SK-N-SH (cell line): Measurements from ENCODE around the gene TMEM174. TPM values are rescaled to one million over a fixed set of nuclear protein-coding genes. Genes with fewer than 3 reads are reported as not detected.

Experiments
- CTCF ChIA-PET: fragments of 300-600, 350-600 bp; formaldehyde crosslinking; extraction: SDS; loops from one replicate; lab custom pipeline; 2021; lab: Yijun Ruan, JAX
- POLR2A ChIA-PET: fragments of 350-600 bp; sonication (Branson Sonifier 250); formaldehyde crosslinking; extraction: SDS; loops from one replicate; lab custom pipeline; 2020; ENCODE audit warnings: antibody characterized with exemption, inconsistent platforms; lab: Yijun Ruan, JAX
- DNase-seq: peaks from one replicate; pipeline ENCODE4 v3.0.0; 2012
- H2AFZ ChIP-seq: fragments of 200-600 bp; sonication (generic); 2 replicates; pipeline ENCODE4 v1.8.1; 2016; ENCODE audit warnings: antibody characterized with exemption, mild to moderate bottlenecking, low read depth
- H3F3A ChIP-seq: fragments of 200-600 bp; sonication (generic); replicated peaks from 2 replicates; pipeline ENCODE3; 2016; ENCODE audit warnings: antibody characterized with exemption, mild to moderate bottlenecking; ENCODE audit not compliant: insufficient read depth
- H3K27ac ChIP-seq, 2 experiments: fragments of 200-500 bp in 1 of 2; fragments of 200-600 bp in 1 of 2; sonication (Bioruptor generic) in 1 of 2; sonication (generic), shearing (Covaris generic) in 1 of 2; 2 replicates each; pipeline versions ENCODE4 v1.5.1 to v1.6.1; 2014 to 2016; ENCODE audit warnings: low read depth in 2 of 2, inconsistent platforms in 1 of 2, low read length in 1 of 2, mild to moderate bottlenecking in 1 of 2, mixed read lengths in 1 of 2
- H3K27me3 ChIP-seq: fragments of 200-600 bp; sonication (generic), shearing (Covaris generic); 2 replicates; pipeline ENCODE4 v1.6.1; 2016; ENCODE audit warnings: mixed run types; ENCODE audit not compliant: insufficient read depth
- H3K36me3 ChIP-seq, 2 experiments: fragments of 200-500 bp in 1 of 2; fragments of 200-600 bp in 1 of 2; sonication (Bioruptor generic) in 1 of 2; sonication (generic) in 1 of 2; replicated peaks in 1 of 2; 2 replicates each; pipeline versions ENCODE3 to v1.5.1; 2014 to 2016; ENCODE audit warnings: low read length in 1 of 2, mild to moderate bottlenecking in 1 of 2; ENCODE audit not compliant: insufficient read depth in 2 of 2, control insufficient read depth in 1 of 2
- H3K4me1 ChIP-seq, 2 experiments: fragments of 200-500 bp in 1 of 2; fragments of 200-600 bp in 1 of 2; sonication (Bioruptor generic) in 1 of 2; sonication (generic), shearing (Covaris generic) in 1 of 2; 2 replicates each; pipeline versions ENCODE4 v1.5.1 to v1.6.1; 2014 to 2016; ENCODE audit warnings: low read depth in 1 of 2, low read length in 1 of 2, mixed run types in 1 of 2; ENCODE audit not compliant: insufficient read depth in 2 of 2, control insufficient read depth in 1 of 2
- H3K4me2 ChIP-seq: fragments of 200-600 bp; sonication (generic), shearing (Covaris generic); 2 replicates; pipeline ENCODE4 v1.6.1; 2017; ENCODE audit warnings: mixed run types
- H3K4me3 ChIP-seq, 2 experiments: fragments of 200-500 bp in 1 of 2; fragments of 200-600 bp in 1 of 2; sonication (Bioruptor generic) in 1 of 2; sonication (generic), shearing (Covaris generic) in 1 of 2; 2 replicates each; pipeline versions ENCODE4 v1.5.1 to v1.8.1; 2014 to 2016; ENCODE audit warnings: low read depth in 2 of 2, inconsistent platforms in 1 of 2, low read length in 1 of 2, mild to moderate bottlenecking in 1 of 2, mixed read lengths in 1 of 2, moderate library complexity in 1 of 2
- H3K79me2 ChIP-seq: fragments of 200-600 bp; sonication (generic); 2 replicates; pipeline ENCODE4 v1.8.1; 2017; ENCODE audit warnings: mild to moderate bottlenecking; ENCODE audit not compliant: insufficient read depth
- H3K9ac ChIP-seq: fragments of 200-600 bp; sonication (generic); 2 replicates; pipeline ENCODE4 v1.6.1; 2017; ENCODE audit warnings: mixed run types
- H3K9me2 ChIP-seq: fragments of 200-600 bp; sonication (generic); 2 replicates; pipeline ENCODE4 v1.6.1; 2017; ENCODE audit warnings: mixed run types
- H3K9me3 ChIP-seq: fragments of 200-600 bp; sonication (generic); 2 replicates; pipeline ENCODE4 v1.6.1; 2017; ENCODE audit warnings: mixed run types, mild to moderate bottlenecking, moderate library complexity
- H4K20me1 ChIP-seq: fragments of 200-600 bp; sonication (generic); 2 replicates; pipeline ENCODE4 v1.6.1; 2017; ENCODE audit warnings: mild to moderate bottlenecking, mixed run types; ENCODE audit not compliant: insufficient read depth
- CHD2 ChIP-seq: fragments of 150-350 bp; IDR thresholded peaks from 2 replicates; pipeline ENCODE4 v1.6.1; 2018; ENCODE audit warnings: low read length; ENCODE audit not compliant: partially characterized antibody
- ELF1 ChIP-seq: IDR thresholded peaks from 2 replicates; pipeline ENCODE4 v1.4.0; 2012
- EP300 ChIP-seq, 2 experiments: IDR thresholded peaks; 2 replicates each; pipeline versions ENCODE4 v1.4.0 to v1.6.1; 2012; ENCODE audit warnings: borderline replicate concordance in 1 of 2, low read depth in 1 of 2, low read length in 1 of 2
- EZH2phosphoT487 ChIP-seq: fragments of 200-600 bp; sonication (generic); IDR thresholded peaks from 2 replicates; pipeline ENCODE4 v1.6.1; 2017; ENCODE audit warnings: low read depth, mixed run types, mild to moderate bottlenecking, antibody characterized with exemption, moderate library complexity, borderline replicate concordance
- FOXM1 ChIP-seq: IDR thresholded peaks from 2 replicates; pipeline ENCODE4 v1.4.0; 2012; ENCODE audit warnings: low read depth, mild to moderate bottlenecking
- GABPA ChIP-seq: IDR thresholded peaks from 2 replicates; pipeline ENCODE4 v1.4.0; 2012; ENCODE audit warnings: low read depth, mild to moderate bottlenecking
- JUND ChIP-seq: IDR thresholded peaks from 2 replicates; pipeline ENCODE4 v1.4.0; 2012
- MEF2A ChIP-seq: IDR thresholded peaks from 2 replicates; pipeline ENCODE4 v1.4.0; 2012; ENCODE audit warnings: low read depth, borderline replicate concordance
- MXI1 ChIP-seq: IDR thresholded peaks from 2 replicates; pipeline ENCODE4 v1.6.1; 2012; ENCODE audit warnings: mild to moderate bottlenecking, low read depth, low read length, improper control_type of control experiment
- RAD21 ChIP-seq: IDR thresholded peaks from 2 replicates; pipeline ENCODE4 v1.6.1; 2012; ENCODE audit warnings: mild to moderate bottlenecking, low read length
- RCOR1 ChIP-seq: fragments of 150-350 bp; IDR thresholded peaks from 2 replicates; pipeline ENCODE4 v1.6.1; 2017; ENCODE audit warnings: antibody characterized with exemption, low read length
- RFX5 ChIP-seq: IDR thresholded peaks from 2 replicates; pipeline ENCODE4 v1.6.1; 2012; ENCODE audit warnings: mild to moderate bottlenecking, improper control_type of control experiment, low read length
- TCF12 ChIP-seq: IDR thresholded peaks from 2 replicates; pipeline ENCODE4 v1.4.0; 2012
- YY1 ChIP-seq: IDR thresholded peaks from 2 replicates; pipeline ENCODE4 v1.4.0; 2012; ENCODE audit warnings: low read depth, mild to moderate bottlenecking
- WGBS: methylation state at CpG from one replicate; pipeline ENCODE4 v1.1.6; 2017; ENCODE audit warnings: low lambda C conversion rate; 5-methylcytosine and 5-hydroxymethylcytosine counted together
- polyA plus RNA-seq, 3 experiments: library from polyadenylated mRNA; depleted of rRNA; stranded (reverse); fragments of >200 nt; gene quantifications; 2 replicates each; pipeline ENCODE4 v1.2.3, GENCODE V29; 2012
- TF ChIP-seq, protein P1 (sequence below): IDR thresholded peaks from 2 replicates; pipeline ENCODE4 v1.4.0; 2012; ENCODE audit warnings: low read depth
- TF ChIP-seq, protein P2 (sequence below): IDR thresholded peaks from 2 replicates; pipeline ENCODE4 v1.4.0; 2012; ENCODE audit warnings: low read depth, borderline replicate concordance

TMEM174 gene
- polyA plus RNA-seq, 1 of the 3 experiments (the other 2 are of a cell fraction) = not detected

GRCh38 chr5:73214306-73214705 lies 41.3 kb downstream of the TMEM174 start:
- Histone ChIP-seq H3K27me3 (no peaks in the 10 kb centered on the region), H3K4me2 (peak overlapping the region; percentile 10; the same call in 1 of the 2 replicates), H3K79me2 (no peaks in the 10 kb centered on the region), H3K27ac (peak overlapping the region in 1 of 2 experiments; percentile 22; a peak in 1 of 4 replicates), H3K36me3 (no peaks in the 10 kb centered on the region), H3F3A (peaks cover 4% of the 10 kb centered on the region), H3K9me2 (no peaks in the 10 kb centered on the region), H3K9ac (no peak overlapping the region), H3K4me3 (no peak overlapping the region), H2AFZ (no peak overlapping the region), H4K20me1 (no peaks in the 10 kb centered on the region), H3K4me1 (peaks cover 9 to 16% of the 10 kb centered on the region in 2 experiments; a peak in 3 of 4 replicates), H3K9me3 (no peaks in the 10 kb centered on the region)
- CTCF ChIA-PET = interaction anchor here (2.3 to 4.8 kb wide), 8 partner anchors 11 to 240 kb away, joined by 11 to 90 read pairs (median 16); no protein-coding TSS in a partner anchor
- TF ChIP-seq YY1 (no peak), FOXM1 (no peak), MXI1 (no peak), EZH2phosphoT487 (no peak), RAD21 (no peak), GABPA (no peak), ELF1 (no peak), MEF2A (no peak), RFX5 (no peak), JUND (no peak), EP300 (IDR thresholded peaks at IDR 0.05; ENCODE audit: borderline replicate concordance in 1 of 2, low read depth in 1 of 2, low read length in 1 of 2) (no peak)
- TF ChIP-seq, protein P1, sequence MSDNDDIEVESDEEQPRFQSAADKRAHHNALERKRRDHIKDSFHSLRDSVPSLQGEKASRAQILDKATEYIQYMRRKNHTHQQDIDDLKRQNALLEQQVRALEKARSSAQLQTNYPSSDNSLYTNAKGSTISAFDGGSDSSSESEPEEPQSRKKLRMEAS = no peak
- WGBS = 29% methylated on average over 4 of the region's 4 CpGs
- POLR2A ChIA-PET = no interaction called here
- DNase-seq = no peak

DNA sequence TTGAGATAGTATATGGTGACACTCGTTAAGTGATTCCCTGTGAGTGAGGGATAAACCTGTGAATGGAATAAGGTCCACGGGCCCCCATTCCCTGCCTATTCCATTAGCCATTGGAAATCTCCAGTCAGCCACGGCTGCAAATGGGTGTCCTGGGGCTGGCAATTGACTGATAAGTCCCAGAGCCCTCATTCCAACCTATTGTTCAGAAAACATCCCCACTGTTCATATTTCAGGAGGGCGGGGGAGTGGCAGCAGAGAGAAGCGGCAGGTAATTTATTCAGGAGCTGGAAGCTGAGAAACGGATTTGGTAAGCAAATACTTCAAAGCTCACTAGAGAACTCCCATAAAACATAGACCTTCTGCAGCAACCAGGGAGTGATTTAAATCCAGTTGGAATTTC lies 42.0 kb downstream of the TMEM174 start:
- Histone ChIP-seq H3K36me3 (no peaks in the 10 kb centered on the region), H3F3A (peaks cover 4% of the 10 kb centered on the region), H3K9me2 (no peaks in the 10 kb centered on the region), H3K27me3 (no peaks in the 10 kb centered on the region), H3K4me2 (peak overlapping the region; percentile 90; the same call in 1 of the 2 replicates), H3K9ac (no peak overlapping the region), H3K79me2 (no peaks in the 10 kb centered on the region), H3K4me1 (peaks cover 9 to 16% of the 10 kb centered on the region in 2 experiments; a peak in 3 of 4 replicates), H3K9me3 (no peaks in the 10 kb centered on the region), H3K4me3 (no peak overlapping the region; a peak in 1 of 4 replicates), H3K27ac (no peak overlapping the region; a peak in 1 of 4 replicates), H2AFZ (no peak overlapping the region), H4K20me1 (no peaks in the 10 kb centered on the region)
- DNase-seq = no peak
- ChIA-PET CTCF (interaction anchor here (0.6 to 4.8 kb wide), 38 partner anchors 8 to 849 kb away, joined by 3 to 90 read pairs (median 7); no protein-coding TSS in a partner anchor), POLR2A (interaction anchor here (0.6 kb wide), 1 partner anchor 1524 kb away, joined by 3 read pairs; no protein-coding TSS in a partner anchor)
- 50% methylated on average over 6 of the region's 6 CpGs for WGBS
- TF ChIP-seq CHD2 = no peak
- TF ChIP-seq TCF12 = no peak
- TF ChIP-seq, protein P2, sequence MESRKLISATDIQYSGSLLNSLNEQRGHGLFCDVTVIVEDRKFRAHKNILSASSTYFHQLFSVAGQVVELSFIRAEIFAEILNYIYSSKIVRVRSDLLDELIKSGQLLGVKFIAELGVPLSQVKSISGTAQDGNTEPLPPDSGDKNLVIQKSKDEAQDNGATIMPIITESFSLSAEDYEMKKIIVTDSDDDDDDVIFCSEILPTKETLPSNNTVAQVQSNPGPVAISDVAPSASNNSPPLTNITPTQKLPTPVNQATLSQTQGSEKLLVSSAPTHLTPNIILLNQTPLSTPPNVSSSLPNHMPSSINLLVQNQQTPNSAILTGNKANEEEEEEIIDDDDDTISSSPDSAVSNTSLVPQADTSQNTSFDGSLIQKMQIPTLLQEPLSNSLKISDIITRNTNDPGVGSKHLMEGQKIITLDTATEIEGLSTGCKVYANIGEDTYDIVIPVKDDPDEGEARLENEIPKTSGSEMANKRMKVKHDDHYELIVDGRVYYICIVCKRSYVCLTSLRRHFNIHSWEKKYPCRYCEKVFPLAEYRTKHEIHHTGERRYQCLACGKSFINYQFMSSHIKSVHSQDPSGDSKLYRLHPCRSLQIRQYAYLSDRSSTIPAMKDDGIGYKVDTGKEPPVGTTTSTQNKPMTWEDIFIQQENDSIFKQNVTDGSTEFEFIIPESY = no peak
- no peak for TF ChIP-seq JUND
- no peak for TF ChIP-seq MXI1
- no peak for TF ChIP-seq FOXM1
- no peak for TF ChIP-seq RCOR1
- TF ChIP-seq RFX5 = no peak
